CD4-positive, alpha-beta T cell (primary cell): ENCODE measurements around the gene OTULINL. TPM values are rescaled to one million over a fixed set of nuclear protein-coding genes. Genes with fewer than 3 reads are reported as not detected.

Source experiments
- ATAC-seq: fragments of 200-7000 bp; cut with Tn5 transposase; one replicate; pipeline ENCODE4 v1.10.0; 2022; ENCODE audit warnings: mild to moderate bottlenecking; ENCODE audit not compliant: poor library complexity
- CTCF ChIA-PET: fragments of 350-600 bp; sonication (Branson Sonifier 250); formaldehyde crosslinking; loops from one replicate; lab custom pipeline; 2021; ENCODE audit warnings: antibody characterized with exemption, inconsistent platforms; lab: Charles Lee
- POLR2A ChIA-PET: fragments of 350-600 bp; sonication (Branson Sonifier 250); formaldehyde crosslinking; loops from one replicate; lab custom pipeline; 2021; ENCODE audit warnings: antibody characterized with exemption, inconsistent platforms; lab: Charles Lee
- DNase-seq, 14 experiments: peaks; one replicate each; pipeline ENCODE4 v3.0.0-alpha.2; 2013 to 2020; ENCODE audit warnings: mixed read lengths in 2 of 14
- H3K27ac ChIP-seq, 2 donors: one replicate each; pipeline versions ENCODE4 v1.5.1 to v1.7.0; 2013; ENCODE audit warnings: low read length in 2 of 2, low read depth in 1 of 2, mild to moderate bottlenecking in 1 of 2
- H3K27me3 ChIP-seq, 2 experiments: 1 replicate in 1 of 2; 2 replicates in 1 of 2; pipeline versions ENCODE4 v1.6.1 to v1.7.0; 2013; ENCODE audit warnings: low read length in 2 of 2, control low read depth in 1 of 2, mild to moderate bottlenecking in 1 of 2, moderate library complexity in 1 of 2; ENCODE audit not compliant: insufficient read depth in 2 of 2, control insufficient read depth in 1 of 2
- H3K36me3 ChIP-seq: one replicate; pipeline ENCODE4 v1.6.1; 2013; ENCODE audit warnings: low read length, control low read depth; ENCODE audit not compliant: insufficient read depth
- H3K4me1 ChIP-seq: one replicate; pipeline ENCODE4 v1.6.1; 2013; ENCODE audit warnings: low read length, control low read depth; ENCODE audit not compliant: insufficient read depth
- H3K4me3 ChIP-seq: one replicate; pipeline ENCODE4 v1.5.1; 2013; ENCODE audit warnings: mild to moderate bottlenecking, low read length, moderate library complexity
- H3K9me3 ChIP-seq, 2 experiments: 1 replicate in 1 of 2; 2 replicates in 1 of 2; pipeline versions ENCODE4 v1.6.1 to v1.7.0; 2013; ENCODE audit warnings: low read length in 2 of 2, mild to moderate bottlenecking in 2 of 2, control low read depth in 1 of 2, moderate library complexity in 1 of 2; ENCODE audit not compliant: control insufficient read depth in 1 of 2, insufficient read depth in 1 of 2
- H3K27ac Mint-ChIP-seq: one replicate; pipeline ENCODE4 v1.8.0; 2020; ENCODE audit warnings: mixed read lengths
- H3K27me3 Mint-ChIP-seq: one replicate; pipeline ENCODE4 v1.8.0; 2021; ENCODE audit warnings: mixed read lengths
- H3K36me3 Mint-ChIP-seq: one replicate; pipeline ENCODE4 v1.8.0; 2021; ENCODE audit warnings: low read depth, mixed read lengths
- H3K4me1 Mint-ChIP-seq: one replicate; pipeline ENCODE4 v1.8.0; 2021; ENCODE audit warnings: low read depth, mixed read lengths
- H3K4me3 Mint-ChIP-seq: one replicate; pipeline ENCODE4 v1.8.0; 2020; ENCODE audit warnings: mild to moderate bottlenecking, mixed read lengths
- H3K9me3 Mint-ChIP-seq: one replicate; pipeline ENCODE4 v1.8.0; 2020; ENCODE audit warnings: mixed read lengths
- intact Hi-C, 2 experiments: fragments of 100-400 bp; cut with DNase I in 1 of 2; cut with micrococcal nuclease in 1 of 2; formaldehyde crosslinking; loops; one replicate each; pipeline versions ENCODE4 v1.15.1 to v1.9.0; 2023 to 2025; cut with DNase I, micrococcal nuclease
- total RNA-seq, 174 experiments: library from RNA in 2 of 174; stranded (reverse) in 2 of 174; gene quantifications; one replicate each; pipeline ENCODE4 v1.2.3 and lab custom pipeline; 2021 to 2026
- TF ChIP-seq, protein P1 (sequence below): fragments of 200-600 bp; IDR thresholded peaks from one replicate; pipeline ENCODE4 v1.8.0; 2022; ENCODE audit warnings: antibody characterized with exemption, mild to moderate bottlenecking

The OTULINL gene
- total RNA-seq, 2 experiments from 2014 or later = 55.6 to 60.9 TPM

DNA sequence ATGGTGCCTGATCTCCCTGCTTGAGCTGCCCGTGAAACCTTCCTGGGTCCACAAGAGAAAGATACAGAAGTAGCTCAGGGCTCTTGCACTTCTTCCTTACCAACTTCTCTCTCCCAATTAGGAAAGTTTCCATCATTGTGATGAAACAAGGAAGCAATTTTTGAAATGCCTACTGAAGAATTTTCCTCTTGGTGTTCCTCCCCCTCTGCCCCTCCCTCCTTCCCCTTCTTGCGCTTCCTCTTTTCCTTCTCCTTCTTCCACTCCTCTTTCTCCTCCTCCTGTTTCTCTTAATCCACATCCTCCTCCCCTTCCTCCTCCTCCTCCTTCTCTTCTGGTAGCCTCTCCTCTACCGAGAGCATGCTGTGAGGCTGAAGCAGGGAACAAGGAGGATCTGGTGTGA, 36.3 kb upstream of the OTULINL start:
- Mint-ChIP-seq H3K4me1 (no peaks in the 10 kb centered on the region), H3K27ac (no peak overlapping the region), H3K9me3 (peaks cover 10% of the 10 kb centered on the region), H3K4me3 (no peak overlapping the region), H3K27me3 (peaks cover 7% of the 10 kb centered on the region), H3K36me3 (no peaks in the 10 kb centered on the region)
- TF ChIP-seq, protein P1, sequence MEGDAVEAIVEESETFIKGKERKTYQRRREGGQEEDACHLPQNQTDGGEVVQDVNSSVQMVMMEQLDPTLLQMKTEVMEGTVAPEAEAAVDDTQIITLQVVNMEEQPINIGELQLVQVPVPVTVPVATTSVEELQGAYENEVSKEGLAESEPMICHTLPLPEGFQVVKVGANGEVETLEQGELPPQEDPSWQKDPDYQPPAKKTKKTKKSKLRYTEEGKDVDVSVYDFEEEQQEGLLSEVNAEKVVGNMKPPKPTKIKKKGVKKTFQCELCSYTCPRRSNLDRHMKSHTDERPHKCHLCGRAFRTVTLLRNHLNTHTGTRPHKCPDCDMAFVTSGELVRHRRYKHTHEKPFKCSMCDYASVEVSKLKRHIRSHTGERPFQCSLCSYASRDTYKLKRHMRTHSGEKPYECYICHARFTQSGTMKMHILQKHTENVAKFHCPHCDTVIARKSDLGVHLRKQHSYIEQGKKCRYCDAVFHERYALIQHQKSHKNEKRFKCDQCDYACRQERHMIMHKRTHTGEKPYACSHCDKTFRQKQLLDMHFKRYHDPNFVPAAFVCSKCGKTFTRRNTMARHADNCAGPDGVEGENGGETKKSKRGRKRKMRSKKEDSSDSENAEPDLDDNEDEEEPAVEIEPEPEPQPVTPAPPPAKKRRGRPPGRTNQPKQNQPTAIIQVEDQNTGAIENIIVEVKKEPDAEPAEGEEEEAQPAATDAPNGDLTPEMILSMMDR = no peak
- Histone ChIP-seq H3K27ac (no peak overlapping the region), H3K27me3 (peaks cover 0 to 3% of the 10 kb centered on the region in 2 experiments), H3K4me1 (no peaks in the 10 kb centered on the region), H3K36me3 (no peaks in the 10 kb centered on the region), H3K4me3 (no peak overlapping the region), H3K9me3 (no peaks in the 10 kb centered on the region)
- intact Hi-C loops = no loop called here
- CTCF ChIA-PET = no interaction called here
- POLR2A ChIA-PET = no interaction called here
- peak in 1 of 14 experiments; percentile 19 for DNase-seq
- ATAC-seq = no peak

DNA sequence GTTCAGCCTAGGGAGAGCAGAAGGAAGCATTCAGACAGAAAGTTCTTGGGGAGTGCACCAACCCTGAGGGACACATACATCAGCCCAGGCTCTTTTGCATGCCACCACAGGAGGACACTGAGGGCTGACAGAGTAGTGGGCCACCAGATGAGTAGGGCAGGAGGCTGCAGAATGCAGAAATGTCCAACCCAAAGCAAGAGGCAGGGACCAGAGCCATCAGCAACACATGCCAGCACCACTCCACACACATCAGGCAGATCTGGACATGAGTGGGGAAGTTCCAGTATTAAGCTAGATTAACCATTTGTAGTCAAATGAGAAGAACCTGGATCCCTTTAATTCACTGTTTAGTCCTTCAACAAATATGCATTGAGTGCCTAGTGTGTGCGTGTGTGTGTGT, 35.7 kb upstream of the OTULINL start:
- ATAC-seq = no peak
- Histone ChIP-seq H3K36me3 (no peaks in the 10 kb centered on the region), H3K4me3 (no peak overlapping the region), H3K4me1 (no peaks in the 10 kb centered on the region), H3K27me3 (peaks cover 0 to 3% of the 10 kb centered on the region in 2 experiments), H3K9me3 (no peaks in the 10 kb centered on the region), H3K27ac (no peak overlapping the region)
- ChIA-PET POLR2A (no interaction called here), CTCF (no interaction called here)
- Mint-ChIP-seq H3K27me3 (peaks cover 7% of the 10 kb centered on the region), H3K4me3 (no peak overlapping the region), H3K36me3 (no peaks in the 10 kb centered on the region), H3K27ac (no peak overlapping the region), H3K9me3 (peaks cover 9% of the 10 kb centered on the region), H3K4me1 (no peaks in the 10 kb centered on the region)
- DNase-seq = no peak
- TF ChIP-seq, protein P1 = no peak
- intact Hi-C loops = no loop called here

DNA sequence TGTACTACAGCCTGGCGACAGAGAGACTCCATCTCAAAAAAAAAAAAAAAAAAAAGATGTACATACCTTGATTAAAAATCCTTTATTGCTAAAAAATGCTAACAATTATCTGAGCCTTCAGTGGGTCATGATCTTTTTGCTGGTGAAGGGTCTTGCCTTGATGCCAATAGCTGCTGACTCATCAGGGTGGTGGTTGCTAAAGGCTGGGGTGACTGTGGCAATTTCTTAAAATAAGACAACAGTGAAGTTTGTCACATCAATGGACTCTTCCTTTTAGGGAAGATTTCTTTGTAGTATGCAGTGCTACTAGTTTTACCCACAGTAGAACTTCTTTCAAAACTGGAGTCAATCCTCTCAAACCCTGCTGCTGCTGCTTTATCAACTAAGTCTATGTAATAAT, 33.9 kb upstream of the OTULINL start:
- Mint-ChIP-seq H3K4me3 (no peak overlapping the region), H3K36me3 (no peaks in the 10 kb centered on the region), H3K9me3 (no peaks in the 10 kb centered on the region), H3K27me3 (peaks cover 7% of the 10 kb centered on the region), H3K27ac (no peak overlapping the region), H3K4me1 (no peaks in the 10 kb centered on the region)
- Histone ChIP-seq H3K4me1 (no peaks in the 10 kb centered on the region), H3K4me3 (no peak overlapping the region), H3K27ac (no peak overlapping the region), H3K27me3 (no peaks in the 10 kb centered on the region), H3K36me3 (no peaks in the 10 kb centered on the region), H3K9me3 (no peaks in the 10 kb centered on the region)
- ChIA-PET CTCF (interaction anchor here (0.7 kb wide), 1 partner anchor 140 kb away, joined by 3 read pairs; no protein-coding TSS in a partner anchor), POLR2A (no interaction called here)
- ATAC-seq (no peak), DNase-seq (no peak)
- intact Hi-C loops = no loop called here
- TF ChIP-seq, protein P1 = no peak
